Central memory CD8-positive, alpha-beta T cell (primary cell): ENCODE measurements around the gene CEBPG.
A peak's percentile ranks its signal among the peaks of the same experiment; 100 is the strongest.

Experiments
- ATAC-seq: fragments of 150-1000 bp; cut with Tn5 transposase; replicated peaks from 2 replicates; pipeline ENCODE4 v1.10.0; 2022; ENCODE audit warnings: mild to moderate bottlenecking, moderate FRiP score, moderate number of reproducible peaks; ENCODE audit not compliant: poor library complexity, severe bottlenecking; ENCODE audit errors: extremely low read depth
- DNase-seq, 2 donors: peaks; one replicate each; pipeline ENCODE4 v3.0.0; 2021; ENCODE audit warnings: low spot score in 2 of 2
- H3K27ac Mint-ChIP-seq: one replicate; pipeline ENCODE4 v1.8.0; 2022; ENCODE audit warnings: low read depth, mild to moderate bottlenecking, moderate library complexity, mixed read lengths
- H3K27me3 Mint-ChIP-seq: one replicate; pipeline ENCODE4 v1.8.0; 2022; ENCODE audit warnings: mixed read lengths
- H3K36me3 Mint-ChIP-seq: one replicate; pipeline ENCODE4 v1.8.0; 2022; ENCODE audit warnings: mild to moderate bottlenecking, moderate library complexity, mixed read lengths; ENCODE audit not compliant: insufficient read depth
- H3K4me1 Mint-ChIP-seq: one replicate; pipeline ENCODE4 v1.8.0; 2022; ENCODE audit warnings: mixed read lengths
- H3K4me3 Mint-ChIP-seq: one replicate; pipeline ENCODE4 v1.8.0; 2022; ENCODE audit warnings: mild to moderate bottlenecking, moderate library complexity, mixed read lengths
- H3K9me3 Mint-ChIP-seq: one replicate; pipeline ENCODE4 v1.8.0; 2022; ENCODE audit warnings: mixed read lengths

The CEBPG gene

DNA sequence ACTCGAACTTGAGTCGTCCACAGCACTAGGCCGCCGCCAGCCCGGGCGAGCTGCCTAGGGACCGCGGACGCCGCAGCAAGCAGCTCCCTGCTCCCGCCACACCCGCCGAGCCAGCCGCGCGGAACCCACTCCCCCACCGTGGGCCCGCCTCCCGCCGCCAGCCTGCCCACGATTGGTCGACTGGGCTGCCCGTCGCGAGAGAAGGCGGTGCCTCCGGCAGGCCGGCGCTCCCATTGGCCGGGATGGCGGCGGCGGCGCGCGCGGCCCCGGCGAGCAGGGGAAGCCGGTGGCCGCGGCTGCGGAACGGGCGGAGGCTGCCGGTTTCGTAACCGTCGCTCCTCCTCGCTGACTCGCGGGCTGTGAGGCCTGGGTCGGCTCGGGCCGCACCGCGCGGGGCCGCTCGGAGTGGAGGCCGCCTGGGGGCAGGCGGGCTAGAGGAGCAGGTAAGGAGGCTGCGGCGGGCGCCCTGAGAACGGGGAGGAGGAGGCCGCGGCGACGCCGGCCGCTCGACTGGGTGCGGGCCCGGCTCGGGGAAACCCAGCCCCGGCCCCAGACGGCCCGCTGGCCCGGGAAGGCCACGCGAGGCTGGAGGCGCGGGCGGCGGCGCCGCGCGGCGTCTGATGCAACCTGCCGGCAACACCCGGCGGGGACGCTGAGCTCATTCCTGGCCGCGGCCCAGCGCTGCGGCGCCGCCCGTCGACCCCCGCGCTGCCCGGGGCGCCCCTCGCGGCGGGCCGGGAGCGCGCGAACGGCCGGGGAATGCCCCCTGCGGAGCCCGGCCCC, at the start of gene CEBPG:
Gene CEBPG, plus strand, starts transcription at position 257 of the 783 bp plus-strand sequence. CDS start 5,531 bp downstream, outside the sequence.
- peak; percentile 92 for ATAC-seq
- H3K4me1 Mint-ChIP-seq = peaks cover 36% of the 10 kb centered on the region
- no peaks in the 10 kb centered on the region for H3K27me3 Mint-ChIP-seq
- no peaks in the 10 kb centered on the region for H3K9me3 Mint-ChIP-seq
- peaks cover 9% of the 10 kb centered on the region for H3K36me3 Mint-ChIP-seq
- H3K27ac Mint-ChIP-seq = peak within 1 kb of the TSS; percentile 74
- peak; percentile 95 to 96 for DNase-seq
- H3K4me3 Mint-ChIP-seq = peak within 1 kb of the TSS; percentile 81

DNA sequence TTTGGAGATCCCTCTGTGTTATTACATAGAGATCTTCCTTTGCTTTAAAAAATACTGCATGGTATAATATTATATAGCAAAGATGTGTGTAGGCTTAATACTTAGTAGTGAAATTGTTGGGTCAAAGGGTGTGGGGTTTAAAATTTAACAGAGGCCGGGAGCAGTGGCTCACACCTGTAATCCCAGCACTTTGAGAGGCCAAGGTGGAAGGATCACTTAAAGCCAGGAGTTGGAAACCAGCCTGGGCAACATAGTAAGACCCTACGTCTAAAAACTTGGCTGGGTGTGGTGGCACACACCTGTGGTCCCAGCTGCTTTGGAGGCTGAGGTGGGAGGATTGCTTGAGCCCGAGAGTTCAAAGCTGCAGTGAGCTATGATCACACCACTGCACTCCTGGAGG, 48.9 kb upstream of the CEBPG start:
- DNase-seq (no peak), ATAC-seq (no peak)
- Mint-ChIP-seq H3K27me3 (peaks cover 16% of the 10 kb centered on the region), H3K4me1 (no peaks in the 10 kb centered on the region), H3K27ac (no peak overlapping the region), H3K9me3 (no peaks in the 10 kb centered on the region), H3K4me3 (no peak overlapping the region), H3K36me3 (no peaks in the 10 kb centered on the region)

DNA sequence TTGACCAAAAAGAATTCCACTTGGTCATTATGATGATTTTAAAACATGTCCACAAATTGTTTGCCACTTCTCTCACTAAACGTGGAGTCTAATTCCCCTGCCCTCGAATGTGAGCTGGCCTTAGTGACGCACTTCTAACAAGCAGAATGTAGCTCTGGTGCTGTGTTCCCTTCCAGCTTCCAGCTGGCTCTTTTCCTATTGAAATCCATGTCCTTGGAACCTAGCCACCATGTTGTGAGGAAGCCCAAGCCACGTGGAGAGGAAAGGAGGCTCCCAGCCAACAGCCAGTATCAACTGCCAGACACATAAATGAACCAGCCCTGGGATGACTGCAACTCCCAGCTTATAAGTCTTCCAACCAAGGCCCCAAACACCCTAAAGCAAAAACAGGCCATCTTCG, 47.6 kb upstream of the CEBPG start:
- Mint-ChIP-seq H3K36me3 (no peaks in the 10 kb centered on the region), H3K9me3 (no peaks in the 10 kb centered on the region), H3K4me1 (no peaks in the 10 kb centered on the region), H3K4me3 (no peak overlapping the region), H3K27ac (no peak overlapping the region), H3K27me3 (peaks cover 28% of the 10 kb centered on the region)
- DNase-seq = no peak
- no peak for ATAC-seq

DNA sequence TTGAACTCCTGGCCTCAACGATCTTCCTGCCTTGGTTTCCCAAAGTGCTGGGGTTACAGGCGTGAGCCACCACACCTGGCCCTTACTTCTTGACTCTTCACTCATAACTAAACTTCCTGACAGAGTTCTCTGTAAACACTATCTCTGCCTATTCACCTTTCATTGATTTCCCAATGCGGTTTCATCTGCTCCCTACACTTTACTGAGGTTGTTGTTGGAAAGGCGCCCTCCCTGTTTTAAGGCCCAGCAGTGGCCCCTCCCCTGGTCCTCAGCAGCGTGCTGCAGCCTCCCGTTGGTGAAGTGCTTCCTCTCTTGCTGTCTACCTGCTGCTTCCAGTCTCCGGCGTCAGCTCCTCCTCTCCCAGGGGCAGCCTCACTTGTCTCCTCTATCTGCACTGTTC, 44.4 kb upstream of the CEBPG start:
- DNase-seq (no peak), ATAC-seq (no peak)
- no peaks in the 10 kb centered on the region for H3K36me3 Mint-ChIP-seq
- peaks cover 37% of the 10 kb centered on the region for H3K27me3 Mint-ChIP-seq
- no peak overlapping the region for H3K4me3 Mint-ChIP-seq
- H3K4me1 Mint-ChIP-seq = no peaks in the 10 kb centered on the region
- no peaks in the 10 kb centered on the region for H3K9me3 Mint-ChIP-seq
- H3K27ac Mint-ChIP-seq = peak overlapping the region; percentile 9

DNA sequence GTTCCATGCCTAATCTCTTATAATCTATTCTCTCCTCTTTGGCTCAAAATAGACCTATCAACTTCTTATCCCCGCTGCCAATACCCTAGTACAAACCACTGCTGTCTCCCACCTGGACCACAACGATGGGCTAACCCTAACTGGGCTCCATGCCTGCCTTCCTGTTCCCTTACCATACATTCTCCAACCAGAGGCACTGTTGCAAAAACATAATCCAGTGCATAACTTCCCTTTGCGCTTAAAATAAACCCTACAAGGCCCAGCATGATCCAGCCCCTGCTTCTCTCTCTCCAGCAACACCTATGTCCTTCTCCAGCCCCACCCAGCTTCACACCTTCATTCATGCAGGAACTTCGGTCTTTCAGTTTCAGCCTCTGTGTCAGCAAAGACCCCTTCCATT, 43.8 kb upstream of the CEBPG start:
- peaks cover 37% of the 10 kb centered on the region for H3K27me3 Mint-ChIP-seq
- H3K36me3 Mint-ChIP-seq = no peaks in the 10 kb centered on the region
- no peak for DNase-seq
- H3K4me3 Mint-ChIP-seq = no peak overlapping the region
- no peaks in the 10 kb centered on the region for H3K4me1 Mint-ChIP-seq
- peak overlapping the region; percentile 9 for H3K27ac Mint-ChIP-seq
- no peak for ATAC-seq
- H3K9me3 Mint-ChIP-seq = no peaks in the 10 kb centered on the region

DNA sequence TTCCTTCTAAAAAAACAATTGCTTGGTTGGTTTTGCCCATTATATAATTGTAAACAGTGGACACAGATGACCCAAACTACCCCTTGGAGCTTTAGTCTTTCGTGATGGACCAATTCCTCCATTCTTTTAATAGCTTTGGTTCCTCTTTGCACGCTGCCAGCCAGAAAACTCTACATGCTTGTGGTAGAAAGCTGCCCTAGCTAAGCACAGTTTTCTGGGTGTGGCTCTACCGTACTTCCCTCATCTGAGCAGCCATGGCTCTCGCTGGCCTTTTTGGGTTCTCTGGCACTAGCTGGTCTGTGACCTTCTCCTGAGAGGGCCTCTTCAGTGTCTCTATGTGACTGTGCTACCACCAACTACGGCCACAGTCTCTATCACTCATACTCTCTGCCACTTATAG, 41.3 kb upstream of the CEBPG start:
- ATAC-seq (no peak), DNase-seq (no peak)
- Mint-ChIP-seq H3K36me3 (no peaks in the 10 kb centered on the region), H3K9me3 (no peaks in the 10 kb centered on the region), H3K27me3 (peaks cover 37% of the 10 kb centered on the region), H3K27ac (no peak overlapping the region), H3K4me1 (no peaks in the 10 kb centered on the region), H3K4me3 (no peak overlapping the region)

DNA sequence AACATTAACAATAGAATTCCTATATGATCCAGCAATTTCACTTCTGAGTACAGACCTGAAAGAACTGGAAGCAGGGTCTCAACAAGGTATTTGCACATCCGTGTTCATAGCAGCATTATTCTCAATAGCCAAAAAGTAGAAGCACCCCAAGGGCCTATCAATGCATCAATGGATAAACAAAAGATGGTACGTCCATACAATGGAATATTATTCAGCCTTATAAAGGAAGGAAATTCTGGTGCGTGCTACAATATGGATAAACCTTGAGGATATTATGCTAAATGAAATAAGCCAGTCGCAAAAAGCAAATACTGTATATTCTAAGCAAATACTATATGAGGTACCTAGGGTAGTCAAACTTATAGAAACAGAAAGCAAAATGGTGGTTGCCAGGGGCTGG, 40.4 kb upstream of the CEBPG start:
- no peak for ATAC-seq
- H3K4me1 Mint-ChIP-seq = no peaks in the 10 kb centered on the region
- H3K9me3 Mint-ChIP-seq = no peaks in the 10 kb centered on the region
- peaks cover 36% of the 10 kb centered on the region for H3K27me3 Mint-ChIP-seq
- no peak overlapping the region for H3K27ac Mint-ChIP-seq
- H3K4me3 Mint-ChIP-seq = no peak overlapping the region
- DNase-seq = no peak
- H3K36me3 Mint-ChIP-seq = no peaks in the 10 kb centered on the region

DNA sequence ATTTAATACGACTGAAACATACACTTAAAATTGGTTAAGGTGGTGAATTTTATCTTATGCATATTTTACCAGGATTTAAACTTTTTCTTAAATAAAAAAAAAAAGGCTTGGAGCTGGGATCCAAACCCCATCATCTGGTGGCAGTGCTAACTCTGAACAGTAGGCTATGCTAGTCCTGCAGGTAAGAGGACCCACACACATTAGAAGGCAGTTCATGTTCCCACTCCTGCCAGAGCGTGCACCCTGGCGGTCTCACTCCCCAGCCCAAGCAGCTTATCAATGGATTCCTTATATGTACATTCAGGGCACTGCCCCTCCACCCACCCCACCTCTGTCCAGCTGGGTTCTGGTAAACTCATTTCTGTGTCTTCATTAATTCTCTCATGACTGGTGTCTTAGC, 39.9 kb upstream of the CEBPG start:
- Mint-ChIP-seq H3K4me3 (no peak overlapping the region), H3K27ac (no peak overlapping the region), H3K9me3 (no peaks in the 10 kb centered on the region), H3K27me3 (peaks cover 34% of the 10 kb centered on the region), H3K36me3 (no peaks in the 10 kb centered on the region), H3K4me1 (no peaks in the 10 kb centered on the region)
- ATAC-seq (no peak), DNase-seq (no peak)

DNA sequence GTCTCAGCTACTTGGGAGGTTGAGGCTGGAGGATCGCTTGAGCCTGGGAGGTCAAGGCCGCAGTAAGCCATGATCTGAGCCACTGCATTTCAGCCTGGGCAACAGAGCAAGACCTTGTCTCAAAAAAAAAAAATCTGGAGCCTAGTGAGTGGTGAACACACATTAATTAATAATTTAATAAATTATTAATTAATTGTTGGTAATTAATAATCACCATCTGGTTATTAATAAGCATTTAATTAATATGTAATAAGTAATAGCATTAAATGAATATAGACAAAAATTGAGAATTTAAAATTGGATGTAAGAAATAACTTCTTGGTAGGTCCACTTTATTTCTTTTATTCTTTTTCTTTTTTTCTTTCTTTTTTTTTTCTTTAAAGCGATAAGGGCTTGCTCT, 39.2 kb upstream of the CEBPG start:
- Mint-ChIP-seq H3K27ac (no peak overlapping the region), H3K36me3 (no peaks in the 10 kb centered on the region), H3K4me1 (no peaks in the 10 kb centered on the region), H3K4me3 (no peak overlapping the region), H3K27me3 (peaks cover 34% of the 10 kb centered on the region), H3K9me3 (no peaks in the 10 kb centered on the region)
- DNase-seq (no peak), ATAC-seq (no peak)

DNA sequence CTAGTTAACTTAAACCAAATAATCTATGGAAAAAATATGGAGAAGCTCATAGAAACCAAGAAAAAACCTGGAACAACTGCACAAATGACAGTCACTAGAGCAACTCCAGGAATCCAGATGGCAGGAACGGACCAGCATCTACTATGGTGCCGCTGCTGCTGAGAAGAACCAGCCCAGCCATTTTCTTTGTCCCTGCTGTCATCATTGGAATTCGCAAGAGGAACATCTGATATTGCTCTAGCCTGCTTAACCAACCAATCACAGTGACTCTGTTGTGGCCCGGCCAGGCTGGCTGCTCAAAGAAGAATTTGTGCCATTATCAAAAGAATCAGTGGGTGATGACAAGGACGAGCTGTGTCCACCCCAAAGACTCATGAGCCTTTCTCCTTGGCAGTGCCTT, 38.1 kb upstream of the CEBPG start:
- H3K27ac Mint-ChIP-seq = no peak overlapping the region
- DNase-seq (no peak), ATAC-seq (no peak)
- peaks cover 32% of the 10 kb centered on the region for H3K27me3 Mint-ChIP-seq
- no peak overlapping the region for H3K4me3 Mint-ChIP-seq
- no peaks in the 10 kb centered on the region for H3K36me3 Mint-ChIP-seq
- no peaks in the 10 kb centered on the region for H3K4me1 Mint-ChIP-seq
- no peaks in the 10 kb centered on the region for H3K9me3 Mint-ChIP-seq

DNA sequence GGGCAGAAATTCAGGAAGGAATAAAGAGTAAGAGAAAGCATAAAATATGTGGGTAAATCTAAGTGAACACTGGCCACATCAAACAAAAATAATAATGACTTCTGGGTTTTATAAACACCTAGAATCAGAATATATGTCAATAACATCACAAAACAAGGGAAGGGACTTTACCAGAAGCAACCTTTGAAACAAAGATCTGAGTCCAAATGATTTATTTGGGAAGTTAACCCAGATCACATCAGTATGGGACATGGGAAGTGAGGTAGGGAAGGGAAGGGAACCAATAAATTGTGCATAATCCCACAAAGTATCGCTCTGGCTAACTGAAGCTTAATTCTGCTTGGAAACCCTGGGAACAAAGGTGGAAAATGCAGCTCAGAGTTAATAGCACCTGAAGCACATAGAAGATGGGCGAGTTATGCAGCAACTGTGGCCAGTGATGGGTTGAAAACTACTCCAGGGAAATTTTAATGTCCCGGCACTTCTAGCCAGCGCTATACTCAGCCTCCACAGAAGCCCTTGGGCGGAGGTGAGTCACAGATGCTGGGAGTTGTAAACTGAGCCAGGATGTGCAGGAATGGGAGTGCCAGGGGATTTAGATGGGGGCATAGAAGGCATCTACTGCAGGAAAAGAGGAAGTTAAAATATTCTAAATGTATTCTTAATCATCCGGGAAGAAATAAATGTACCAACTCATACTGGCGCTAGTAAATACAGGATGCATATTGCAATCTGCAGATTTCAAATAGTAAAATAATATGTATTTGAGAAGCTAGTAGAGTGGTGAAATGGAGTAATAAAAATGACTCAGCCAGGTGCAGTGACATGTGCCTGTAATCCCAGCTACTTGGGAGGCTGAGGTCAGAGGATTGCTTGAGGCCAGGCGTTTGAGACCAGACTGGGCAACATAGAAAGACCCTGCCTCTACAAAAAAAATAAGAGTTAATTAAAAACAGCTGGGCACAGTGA, 34.2 kb upstream of the CEBPG start:
- H3K4me3 Mint-ChIP-seq = no peak overlapping the region
- H3K36me3 Mint-ChIP-seq = no peaks in the 10 kb centered on the region
- DNase-seq (no peak), ATAC-seq (no peak)
- no peak overlapping the region for H3K27ac Mint-ChIP-seq
- H3K9me3 Mint-ChIP-seq = no peaks in the 10 kb centered on the region
- H3K4me1 Mint-ChIP-seq = no peaks in the 10 kb centered on the region
- peaks cover 58% of the 10 kb centered on the region for H3K27me3 Mint-ChIP-seq

DNA sequence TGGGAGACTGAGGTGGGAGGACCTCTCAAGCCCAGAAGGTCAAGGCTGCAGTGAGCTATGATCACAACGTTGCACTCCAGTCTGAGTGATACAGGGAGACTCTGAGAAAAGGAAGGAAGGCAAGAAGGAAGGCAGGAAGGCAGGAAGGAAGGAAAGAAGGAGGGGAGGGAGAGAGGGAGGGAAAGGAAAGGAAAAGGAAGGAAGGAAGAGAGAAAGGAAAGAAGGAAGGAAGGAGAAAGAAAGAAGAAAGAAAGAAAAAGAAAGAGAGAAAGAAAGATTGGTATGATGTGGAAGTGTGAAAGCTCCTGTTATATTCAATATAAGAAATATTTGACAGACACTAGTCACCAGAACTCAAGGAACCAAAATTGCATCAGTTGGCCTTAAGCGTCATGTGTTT, 32.5 kb upstream of the CEBPG start:
- ATAC-seq (no peak), DNase-seq (no peak)
- Mint-ChIP-seq H3K27me3 (peaks cover 75% of the 10 kb centered on the region), H3K36me3 (no peaks in the 10 kb centered on the region), H3K27ac (no peak overlapping the region), H3K4me3 (no peak overlapping the region), H3K9me3 (no peaks in the 10 kb centered on the region), H3K4me1 (no peaks in the 10 kb centered on the region)

DNA sequence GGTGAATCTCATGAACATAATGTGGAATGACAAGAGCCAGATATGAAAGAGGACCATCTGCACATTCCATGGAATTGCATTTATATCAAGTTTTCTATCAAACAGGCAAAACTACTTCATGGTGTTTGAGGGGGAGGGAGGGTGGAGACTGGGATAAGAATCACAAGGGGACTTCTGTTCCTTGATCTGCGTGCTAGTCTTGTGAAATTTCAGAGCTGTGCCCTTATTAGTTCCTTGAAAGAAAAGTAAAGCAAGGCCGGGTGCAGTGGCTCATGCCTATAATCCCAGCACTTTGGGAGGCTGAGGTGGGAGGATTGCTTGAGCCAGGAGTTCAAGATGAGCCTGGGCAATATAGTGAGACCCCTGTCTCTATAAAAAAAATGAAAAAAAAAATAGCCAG, 30.2 kb upstream of the CEBPG start:
- ATAC-seq (no peak), DNase-seq (no peak)
- Mint-ChIP-seq H3K36me3 (no peaks in the 10 kb centered on the region), H3K27ac (no peak overlapping the region), H3K9me3 (no peaks in the 10 kb centered on the region), H3K4me1 (no peaks in the 10 kb centered on the region), H3K27me3 (peaks cover 97% of the 10 kb centered on the region), H3K4me3 (no peak overlapping the region)
